ENCODE results near the gene DNAJB4.

DNA sequence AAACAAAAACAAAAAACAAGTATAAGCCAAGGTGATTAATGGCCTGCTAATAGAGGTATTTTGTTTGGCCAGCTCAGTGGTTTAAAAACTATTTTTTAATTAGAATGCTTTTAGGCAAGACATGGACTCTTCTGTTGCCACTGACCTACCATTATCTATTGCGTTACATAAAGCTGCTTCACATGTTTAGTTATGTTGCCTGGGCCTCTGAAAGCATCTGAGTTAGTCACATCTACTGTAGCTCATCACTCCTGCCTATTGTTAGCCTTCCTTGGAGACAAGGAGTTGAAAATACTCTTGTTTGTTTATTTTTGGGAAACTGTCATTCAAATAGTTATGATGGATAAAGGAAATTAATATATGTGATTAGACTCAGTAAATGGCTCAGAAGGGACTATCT lies 14.3 kb downstream of the DNAJB4 start:
- no peak for TF ChIP-seq GATA2 (IDR thresholded peaks at IDR 0.05; ENCODE audit: low read depth, low read length)
- no peak for TF ChIP-seq GATA3 (IDR thresholded peaks at IDR 0.05; ENCODE audit: low read depth, low read length)

All from SH-SY5Y (cell line).